DND-41 (cell line): ENCODE results near the gene ACBD5.

ENCODE experiments used
- ATAC-seq: fragments of 200-7000 bp; cut with Tn5 transposase; 3 replicates; pipeline ENCODE4 v1.9.1; 2021; ENCODE audit warnings: low read depth; ENCODE audit not compliant: insufficient read depth
- DNase-seq: peaks from one replicate; pipeline ENCODE4 v3.0.0-alpha.2; 2020
- H2AFZ ChIP-seq: 2 replicates; pipeline ENCODE4 v1.6.0; 2012; ENCODE audit warnings: low read depth, low read length
- H3K27ac ChIP-seq: 2 replicates; pipeline ENCODE4 v1.5.1; 2012; ENCODE audit warnings: low read length, inconsistent platforms
- H3K27me3 ChIP-seq: fragments of 200-600 bp; sonication (generic); 2 replicates; pipeline ENCODE4 v1.6.0; 2012; ENCODE audit warnings: low read length, mild to moderate bottlenecking, inconsistent platforms; ENCODE audit not compliant: insufficient read depth, poor library complexity
- H3K36me3 ChIP-seq: 2 replicates; pipeline ENCODE4 v1.5.1; 2012; ENCODE audit warnings: low read length, inconsistent platforms; ENCODE audit not compliant: insufficient read depth
- H3K4me1 ChIP-seq: 2 replicates; pipeline ENCODE4 v1.5.1; 2012; ENCODE audit warnings: mild to moderate bottlenecking, low read length; ENCODE audit not compliant: insufficient read depth
- H3K4me2 ChIP-seq: 2 replicates; pipeline ENCODE4 v1.6.0; 2012; ENCODE audit warnings: mild to moderate bottlenecking, moderate library complexity, low read length, inconsistent platforms; ENCODE audit not compliant: insufficient read depth
- H3K4me3 ChIP-seq, 2 experiments: fragments of 200-600 bp in 1 of 2; shearing (Covaris generic) in 1 of 2; 2 replicates each; pipeline ENCODE4 v1.5.1; 2012 to 2016; ENCODE audit warnings: inconsistent platforms in 2 of 2, low read length in 2 of 2, mild to moderate bottlenecking in 2 of 2, low read depth in 1 of 2, moderate library complexity in 1 of 2
- H3K79me2 ChIP-seq: 2 replicates; pipeline ENCODE4 v1.6.0; 2012; ENCODE audit warnings: low read length, inconsistent platforms; ENCODE audit not compliant: insufficient read depth
- H3K9ac ChIP-seq: 2 replicates; pipeline ENCODE4 v1.6.0; 2012; ENCODE audit warnings: low read depth, mild to moderate bottlenecking, inconsistent platforms, low read length, moderate library complexity
- H3K9me3 ChIP-seq: 2 replicates; pipeline ENCODE4 v1.5.1; 2012; ENCODE audit warnings: low read length, moderate library complexity, mild to moderate bottlenecking, inconsistent platforms; ENCODE audit not compliant: insufficient read depth, severe bottlenecking
- H4K20me1 ChIP-seq: 2 replicates; pipeline ENCODE4 v1.6.0; 2012; ENCODE audit warnings: low read length; ENCODE audit not compliant: insufficient read depth
- EZH2 ChIP-seq: IDR thresholded peaks from 3 replicates; pipeline ENCODE4 v1.6.1; 2012; ENCODE audit warnings: borderline replicate concordance, low read depth, mild to moderate bottlenecking, moderate library complexity, low read length, inconsistent platforms; ENCODE audit not compliant: severe bottlenecking
- TF ChIP-seq, protein P1 (sequence below): IDR thresholded peaks from 2 replicates; pipeline ENCODE4 v1.5.1; 2012; ENCODE audit warnings: borderline replicate concordance, low read length, moderate library complexity, mild to moderate bottlenecking; ENCODE audit not compliant: poor library complexity, severe bottlenecking; ENCODE audit errors: extremely low read depth

The ACBD5 gene

DNA sequence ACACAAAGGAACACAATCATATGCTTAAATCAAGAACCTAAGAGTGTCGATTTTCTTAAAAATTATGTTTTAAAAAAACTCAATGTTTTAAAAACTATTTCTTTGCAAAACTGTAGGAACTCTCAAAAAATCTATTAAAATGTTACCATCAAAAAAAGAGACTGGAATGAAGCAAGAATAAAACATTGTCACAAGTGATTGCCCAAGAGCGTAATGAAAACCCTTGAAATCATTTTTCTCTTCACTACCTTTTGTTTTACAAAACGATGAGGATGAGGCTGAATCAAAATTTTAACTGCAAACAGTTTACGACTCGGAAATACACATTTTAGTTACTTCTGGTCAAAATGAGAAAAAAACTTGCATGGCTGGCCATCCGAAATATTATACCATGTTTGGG, 87.3 kb downstream of the ACBD5 start:
- no peak for DNase-seq
- Histone ChIP-seq H3K9ac (peak overlapping the region; percentile 74), H3K79me2 (peaks cover 96% of the 10 kb centered on the region), H3K4me1 (peaks cover 49% of the 10 kb centered on the region), H3K9me3 (no peaks in the 10 kb centered on the region), H3K27me3 (no peaks in the 10 kb centered on the region), H4K20me1 (peaks cover 46% of the 10 kb centered on the region), H3K4me2 (peak overlapping the region; percentile 68), H2AFZ (peak overlapping the region; percentile 61), H3K36me3 (peaks cover 28% of the 10 kb centered on the region), H3K27ac (peak overlapping the region; percentile 90), H3K4me3 (peak overlapping the region; percentile 42 to 70)
- no peak for ATAC-seq
- TF ChIP-seq, protein P1, sequence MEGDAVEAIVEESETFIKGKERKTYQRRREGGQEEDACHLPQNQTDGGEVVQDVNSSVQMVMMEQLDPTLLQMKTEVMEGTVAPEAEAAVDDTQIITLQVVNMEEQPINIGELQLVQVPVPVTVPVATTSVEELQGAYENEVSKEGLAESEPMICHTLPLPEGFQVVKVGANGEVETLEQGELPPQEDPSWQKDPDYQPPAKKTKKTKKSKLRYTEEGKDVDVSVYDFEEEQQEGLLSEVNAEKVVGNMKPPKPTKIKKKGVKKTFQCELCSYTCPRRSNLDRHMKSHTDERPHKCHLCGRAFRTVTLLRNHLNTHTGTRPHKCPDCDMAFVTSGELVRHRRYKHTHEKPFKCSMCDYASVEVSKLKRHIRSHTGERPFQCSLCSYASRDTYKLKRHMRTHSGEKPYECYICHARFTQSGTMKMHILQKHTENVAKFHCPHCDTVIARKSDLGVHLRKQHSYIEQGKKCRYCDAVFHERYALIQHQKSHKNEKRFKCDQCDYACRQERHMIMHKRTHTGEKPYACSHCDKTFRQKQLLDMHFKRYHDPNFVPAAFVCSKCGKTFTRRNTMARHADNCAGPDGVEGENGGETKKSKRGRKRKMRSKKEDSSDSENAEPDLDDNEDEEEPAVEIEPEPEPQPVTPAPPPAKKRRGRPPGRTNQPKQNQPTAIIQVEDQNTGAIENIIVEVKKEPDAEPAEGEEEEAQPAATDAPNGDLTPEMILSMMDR: no peak
- no peak for TF ChIP-seq EZH2

DNA sequence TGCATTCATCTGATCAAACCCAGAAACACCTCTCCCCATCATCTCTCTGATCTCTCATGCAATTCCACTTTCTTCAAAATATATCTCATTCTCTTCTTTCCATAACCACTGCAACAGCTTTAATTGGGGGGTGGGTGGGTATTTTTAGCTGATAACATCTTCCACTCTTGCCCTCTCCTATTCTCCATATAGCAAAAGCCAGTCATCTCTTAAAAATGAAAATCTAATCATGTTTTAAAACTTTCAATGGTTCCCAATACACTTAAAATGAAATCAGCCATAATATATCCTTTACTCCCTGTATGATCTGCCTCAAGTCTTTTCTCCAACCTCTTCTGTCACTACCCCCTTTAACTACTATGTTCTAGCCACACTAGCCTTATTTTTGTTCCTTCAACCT, 87.9 kb downstream of the ACBD5 start:
- TF ChIP-seq EZH2: no peak
- TF ChIP-seq, protein P1: no peak
- DNase-seq (no peak), ATAC-seq (no peak)
- Histone ChIP-seq H3K9ac (peak overlapping the region; percentile 74), H3K4me3 (peak overlapping the region; percentile 42 to 70; a peak in 3 of 4 replicates), H3K36me3 (peaks cover 27% of the 10 kb centered on the region), H3K27me3 (no peaks in the 10 kb centered on the region), H3K4me1 (peaks cover 45% of the 10 kb centered on the region), H2AFZ (no peak overlapping the region), H3K27ac (no peak overlapping the region), H3K9me3 (no peaks in the 10 kb centered on the region), H3K79me2 (peaks cover 96% of the 10 kb centered on the region), H4K20me1 (peaks cover 48% of the 10 kb centered on the region), H3K4me2 (peak overlapping the region; percentile 68)

DNA sequence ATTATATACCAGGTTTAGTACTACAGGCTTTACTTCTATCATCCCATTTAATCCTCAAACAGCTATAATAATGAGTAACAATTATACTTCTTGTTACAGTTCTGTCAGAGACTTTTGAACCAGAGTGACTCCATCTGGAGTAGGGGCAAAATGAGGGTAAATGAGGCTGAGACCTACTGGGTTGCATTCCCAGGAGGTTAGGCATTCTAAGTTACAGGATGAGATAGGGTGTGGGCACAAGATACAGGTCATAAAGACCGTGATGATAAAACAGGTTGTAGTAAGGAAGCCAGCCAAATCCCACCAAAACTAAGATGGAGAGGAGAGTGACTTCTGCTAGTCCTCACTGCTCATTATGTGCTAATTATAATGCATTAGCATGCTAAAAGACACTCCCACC, 90.3 kb downstream of the ACBD5 start:
- no peak overlapping the region for H2AFZ ChIP-seq
- peaks cover 95% of the 10 kb centered on the region for H3K79me2 ChIP-seq
- no peaks in the 10 kb centered on the region for H3K9me3 ChIP-seq
- H4K20me1 ChIP-seq: peaks cover 55% of the 10 kb centered on the region
- TF ChIP-seq EZH2: no peak
- TF ChIP-seq, protein P1: no peak
- peak overlapping the region; percentile 18; the same call in 1 of the 2 replicates for H3K4me2 ChIP-seq
- ATAC-seq: no peak
- no peak overlapping the region for H3K4me3 ChIP-seq
- H3K27ac ChIP-seq: no peak overlapping the region
- peaks cover 48% of the 10 kb centered on the region for H3K36me3 ChIP-seq
- H3K9ac ChIP-seq: no peak overlapping the region
- H3K27me3 ChIP-seq: no peaks in the 10 kb centered on the region
- peaks cover 34% of the 10 kb centered on the region for H3K4me1 ChIP-seq
- no peak for DNase-seq

DNA sequence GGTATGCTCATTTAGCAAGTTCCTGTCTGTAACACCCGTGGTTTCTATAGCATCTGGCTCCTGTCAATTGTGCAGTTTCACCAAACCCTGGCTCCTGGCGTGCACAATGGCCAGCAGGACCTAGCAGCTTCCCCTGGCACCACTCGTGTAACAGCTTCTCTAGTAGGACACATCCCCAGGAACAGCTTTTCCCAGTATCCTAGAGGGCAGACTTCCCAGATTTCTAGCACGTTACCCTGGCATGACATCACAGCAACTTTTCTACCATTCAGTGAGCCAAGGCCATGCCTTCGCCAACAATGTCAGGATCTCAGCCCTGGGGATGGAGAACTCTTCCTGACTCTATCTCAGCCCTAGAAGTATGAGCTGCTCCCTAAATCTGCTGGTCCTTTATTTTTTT, 92.9 kb downstream of the ACBD5 start:
- H3K4me2 ChIP-seq: no peak overlapping the region; the same call in 1 of the 2 replicates
- H2AFZ ChIP-seq: no peak overlapping the region
- no peak overlapping the region; a peak in 1 of 4 replicates for H3K4me3 ChIP-seq
- ATAC-seq: peak; percentile 48; the same call in 1 of the 3 replicates
- H3K9me3 ChIP-seq: no peaks in the 10 kb centered on the region
- H3K9ac ChIP-seq: no peak overlapping the region
- no peak for DNase-seq
- no peak overlapping the region for H3K27ac ChIP-seq
- H3K27me3 ChIP-seq: no peaks in the 10 kb centered on the region
- TF ChIP-seq, protein P1: no peak
- TF ChIP-seq EZH2: no peak
- peaks cover 56% of the 10 kb centered on the region for H4K20me1 ChIP-seq
- peaks cover 73% of the 10 kb centered on the region for H3K36me3 ChIP-seq
- H3K4me1 ChIP-seq: peaks cover 29% of the 10 kb centered on the region
- peaks cover 92% of the 10 kb centered on the region for H3K79me2 ChIP-seq
